C4-2B (cell line): ENCODE measurements around the gene HMG20A.

Source experiments
- H3K27ac ChIP-seq: fragments of 450-650 bp; 2 replicates; pipeline ENCODE4 v1.5.1; 2017
- ZFX ChIP-seq: fragments of 450-650 bp; IDR thresholded peaks from 2 replicates; pipeline ENCODE4 v1.6.1; 2017
- TF ChIP-seq, protein P1 (sequence below): fragments of 450-650 bp; conservative IDR thresholded peaks from 2 replicates; pipeline ENCODE4 v1.5.1; 2017; ENCODE audit warnings: mild to moderate bottlenecking

HMG20A gene

DNA sequence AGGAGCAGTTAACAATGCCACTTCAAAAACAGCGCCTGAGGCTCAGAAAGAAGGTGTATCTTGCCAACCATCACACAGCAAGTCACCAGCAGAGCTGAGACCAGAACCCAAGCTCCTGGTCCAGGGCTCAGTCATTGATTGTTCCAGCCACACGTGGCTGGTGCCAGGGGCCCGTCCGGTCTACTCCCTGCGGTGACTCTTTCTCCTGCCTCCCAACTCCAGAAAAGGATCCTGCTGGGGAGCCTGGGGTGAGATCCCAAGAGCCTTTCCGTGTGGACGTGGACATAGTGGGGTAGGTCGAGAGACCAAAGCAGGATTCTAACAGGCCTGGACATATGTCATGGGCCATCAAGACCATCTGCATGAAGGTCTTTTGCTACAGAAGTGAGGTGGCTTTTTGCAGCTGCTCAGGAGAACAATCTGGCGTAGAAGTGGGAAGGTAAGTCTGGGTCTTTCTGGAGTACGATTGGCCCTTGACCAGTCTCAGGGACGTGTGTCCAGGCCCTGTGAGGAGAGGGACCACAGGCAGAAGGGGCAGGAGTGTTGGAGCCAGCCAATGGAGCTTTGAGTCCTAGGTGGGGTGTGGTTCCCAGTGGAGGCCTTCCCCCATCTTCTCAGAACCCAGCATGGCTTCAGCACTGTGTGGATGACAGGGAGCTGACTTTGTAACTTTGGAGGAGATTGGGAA lies 105.4 kb downstream of the HMG20A start:
- no peak overlapping the region for H3K27ac ChIP-seq
- TF ChIP-seq, protein P1, sequence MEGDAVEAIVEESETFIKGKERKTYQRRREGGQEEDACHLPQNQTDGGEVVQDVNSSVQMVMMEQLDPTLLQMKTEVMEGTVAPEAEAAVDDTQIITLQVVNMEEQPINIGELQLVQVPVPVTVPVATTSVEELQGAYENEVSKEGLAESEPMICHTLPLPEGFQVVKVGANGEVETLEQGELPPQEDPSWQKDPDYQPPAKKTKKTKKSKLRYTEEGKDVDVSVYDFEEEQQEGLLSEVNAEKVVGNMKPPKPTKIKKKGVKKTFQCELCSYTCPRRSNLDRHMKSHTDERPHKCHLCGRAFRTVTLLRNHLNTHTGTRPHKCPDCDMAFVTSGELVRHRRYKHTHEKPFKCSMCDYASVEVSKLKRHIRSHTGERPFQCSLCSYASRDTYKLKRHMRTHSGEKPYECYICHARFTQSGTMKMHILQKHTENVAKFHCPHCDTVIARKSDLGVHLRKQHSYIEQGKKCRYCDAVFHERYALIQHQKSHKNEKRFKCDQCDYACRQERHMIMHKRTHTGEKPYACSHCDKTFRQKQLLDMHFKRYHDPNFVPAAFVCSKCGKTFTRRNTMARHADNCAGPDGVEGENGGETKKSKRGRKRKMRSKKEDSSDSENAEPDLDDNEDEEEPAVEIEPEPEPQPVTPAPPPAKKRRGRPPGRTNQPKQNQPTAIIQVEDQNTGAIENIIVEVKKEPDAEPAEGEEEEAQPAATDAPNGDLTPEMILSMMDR, result no peak
- no peak for TF ChIP-seq ZFX

DNA sequence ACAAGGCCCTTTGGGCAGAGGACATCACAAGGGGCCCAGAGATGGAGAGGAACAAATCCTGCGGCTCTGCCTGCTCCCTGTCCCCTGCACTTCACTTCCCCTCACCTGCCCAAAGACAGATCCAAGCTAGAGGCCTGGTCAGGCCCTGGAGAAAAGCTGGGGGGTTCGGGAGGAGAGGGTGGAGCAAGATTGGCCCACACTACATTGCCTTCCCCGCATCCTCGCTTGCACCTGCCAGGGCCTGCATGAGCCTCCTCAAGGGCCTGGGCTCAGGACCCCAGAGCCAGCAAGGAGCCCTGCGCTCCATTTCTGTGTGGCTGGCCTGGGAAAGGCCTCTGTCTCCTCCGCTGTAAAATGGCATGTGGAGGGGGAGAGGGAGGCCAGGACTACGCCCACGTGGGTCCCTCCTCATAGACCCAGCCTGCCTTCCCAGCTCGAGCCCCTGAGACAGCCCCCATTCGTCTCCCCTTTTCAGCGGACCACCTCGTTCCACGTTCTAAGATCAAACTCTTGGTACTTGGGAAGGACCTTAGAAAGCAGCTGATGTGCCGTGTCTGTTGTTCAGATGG lies 106.0 kb downstream of the HMG20A start:
- TF ChIP-seq, protein P1, result no peak
- TF ChIP-seq ZFX, result no peak

DNA sequence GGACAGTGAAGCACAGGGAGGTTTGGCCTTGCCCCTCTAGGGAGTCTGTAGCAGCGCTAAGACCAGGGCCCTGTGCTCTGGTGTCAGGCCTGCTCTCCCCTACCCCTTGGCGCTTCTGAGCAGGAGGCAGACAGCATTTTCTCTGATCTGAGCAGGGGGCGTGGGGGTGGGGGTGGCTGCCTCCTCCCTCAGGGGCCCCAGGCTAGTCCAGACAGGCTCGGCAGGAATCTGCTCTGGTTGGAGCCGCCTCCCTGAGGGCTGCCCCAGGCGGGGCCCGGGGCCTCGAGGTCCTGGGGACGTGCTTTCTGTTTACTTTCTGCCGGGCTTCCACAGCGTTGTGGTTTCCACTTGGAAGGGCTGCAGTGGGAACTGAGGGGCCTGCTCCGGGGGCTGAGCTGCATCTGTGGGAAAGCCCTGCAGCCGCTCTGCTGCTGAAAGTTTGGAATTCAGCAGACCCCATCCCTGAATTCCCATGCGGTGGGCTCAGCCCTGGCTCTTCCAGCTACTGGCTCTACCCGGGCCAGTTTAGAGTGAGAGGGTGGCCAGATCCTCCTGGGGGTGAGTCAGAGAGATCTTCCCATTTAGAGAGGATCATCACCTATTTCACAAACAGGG lies 106.6 kb downstream of the HMG20A start:
- TF ChIP-seq ZFX, result no peak
- TF ChIP-seq, protein P1, result no peak
- H3K27ac ChIP-seq, result no peak overlapping the region

More for the DNA sequence above, 106.0 kb downstream of the HMG20A start:
- H3K27ac ChIP-seq, result no peak overlapping the region

DNA sequence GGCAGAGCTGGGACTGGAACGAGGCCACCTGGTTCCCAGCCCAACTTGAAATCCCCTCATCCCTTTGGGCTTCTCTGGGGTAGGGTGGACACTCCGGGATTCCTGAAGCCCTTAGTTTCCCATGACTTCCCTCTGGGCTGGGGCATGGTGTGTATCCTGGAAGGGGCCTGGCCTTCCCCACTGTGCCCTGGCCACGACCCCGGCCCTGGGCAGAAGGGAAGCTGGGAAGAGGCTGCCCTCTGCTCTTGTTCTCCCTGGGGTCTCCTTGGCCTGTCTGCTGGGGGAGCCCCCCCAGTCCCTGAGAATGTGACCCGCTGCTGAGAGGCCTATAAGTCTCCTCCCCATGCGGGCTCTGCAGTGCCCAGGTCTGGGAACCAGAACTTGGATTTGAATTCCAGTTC lies 107.1 kb downstream of the HMG20A start:
- H3K27ac ChIP-seq, result no peak overlapping the region
- TF ChIP-seq ZFX, result no peak
- TF ChIP-seq, protein P1, result no peak

DNA sequence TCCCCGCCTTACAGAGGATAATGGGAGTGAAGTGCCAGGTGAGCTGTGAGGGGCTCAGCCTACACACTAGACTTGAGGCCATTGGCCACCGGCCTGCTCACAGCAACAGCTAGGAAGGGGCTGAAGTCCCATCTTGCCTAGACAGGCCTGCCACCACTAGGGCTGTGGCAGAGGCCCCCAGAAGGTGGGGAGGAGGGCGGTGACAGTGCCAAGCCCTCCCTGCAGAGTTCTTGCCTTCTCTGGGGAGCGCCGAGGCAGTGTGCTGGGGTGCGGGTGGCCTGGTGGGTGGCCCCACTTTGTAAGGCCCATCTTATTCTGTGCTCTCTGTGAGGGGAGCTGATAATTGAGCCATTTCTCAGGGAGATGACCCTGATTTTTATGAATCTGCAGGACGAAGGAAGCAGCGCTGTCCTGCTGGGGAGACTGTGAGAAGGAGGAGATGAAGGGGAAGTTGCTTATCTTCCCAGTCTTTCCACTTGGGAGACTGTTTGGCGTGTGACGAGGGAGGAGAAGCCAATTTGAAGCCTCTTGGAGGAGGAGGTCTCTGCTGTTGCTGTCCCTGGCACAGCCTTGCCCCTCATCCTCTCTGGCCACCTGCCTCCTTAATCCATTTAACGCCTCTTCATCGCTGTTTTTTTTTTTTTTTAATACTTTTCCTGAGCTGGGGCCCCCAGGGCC lies 107.7 kb downstream of the HMG20A start:
- no peak overlapping the region for H3K27ac ChIP-seq
- TF ChIP-seq ZFX, result no peak
- TF ChIP-seq, protein P1, result no peak

DNA sequence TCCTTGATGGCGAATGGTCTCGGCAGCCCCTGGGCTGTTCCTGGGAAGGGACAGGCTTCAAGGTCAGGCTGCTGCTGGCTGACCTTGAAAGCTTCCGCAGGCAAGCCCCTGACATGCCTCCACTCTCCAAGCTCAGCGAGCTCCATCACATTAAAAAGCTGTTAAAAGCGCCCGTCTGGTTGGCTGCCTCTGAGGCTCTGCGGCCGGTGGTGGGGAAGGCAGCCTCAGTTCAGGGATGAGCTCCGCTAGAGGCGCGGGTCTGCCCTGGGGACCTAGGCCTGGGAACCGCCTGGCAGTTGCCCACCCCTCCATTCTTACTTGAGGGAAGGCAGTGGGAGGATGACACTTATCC lies 108.3 kb downstream of the HMG20A start:
- TF ChIP-seq, protein P1, result no peak
- TF ChIP-seq ZFX, result no peak
- H3K27ac ChIP-seq, result no peak overlapping the region
